ENCODE data around the gene SIGLEC6. TPM values are rescaled to one million over a fixed set of nuclear protein-coding genes. Genes with fewer than 3 reads are reported as not detected.

Gene SIGLEC6
- total RNA-seq, 1 donor from 2014 or later: not detected

DNA sequence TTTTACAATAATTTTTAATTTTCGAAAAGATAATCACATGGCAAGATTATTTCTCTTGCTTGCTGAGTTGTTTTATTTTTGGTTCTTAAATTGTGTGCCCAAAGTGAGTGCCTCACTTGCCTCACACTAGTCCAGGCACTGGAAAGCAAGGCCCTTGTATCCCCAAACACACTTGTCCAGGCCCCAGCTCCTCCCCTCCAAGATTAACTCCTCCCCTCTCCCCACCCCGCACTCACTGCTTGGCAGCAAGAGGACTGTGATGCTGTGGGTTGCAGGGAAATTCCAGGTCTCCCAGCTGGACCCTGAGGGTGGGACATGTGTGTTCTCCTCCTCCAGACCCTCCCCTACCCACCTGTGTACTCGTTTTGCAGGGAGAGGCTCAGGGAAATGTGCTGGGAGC is 33.8 kb downstream of the SIGLEC6 start:
- Mint-ChIP-seq H3K9me3 (ENCODE audit: unreplicated experiment) (no peaks in the 10 kb centered on the region), H3K27me3 (ENCODE audit: unreplicated experiment) (peaks cover 7% of the 10 kb centered on the region), H3K4me1 (ENCODE audit: low read depth, unreplicated experiment) (no peaks in the 10 kb centered on the region), H3K36me3 (ENCODE audit: unreplicated experiment) (peaks cover 6% of the 10 kb centered on the region), H3K27ac (ENCODE audit: unreplicated experiment) (no peak overlapping the region), H3K4me3 (ENCODE audit: unreplicated experiment) (no peak overlapping the region)
- TF ChIP-seq, protein P1, sequence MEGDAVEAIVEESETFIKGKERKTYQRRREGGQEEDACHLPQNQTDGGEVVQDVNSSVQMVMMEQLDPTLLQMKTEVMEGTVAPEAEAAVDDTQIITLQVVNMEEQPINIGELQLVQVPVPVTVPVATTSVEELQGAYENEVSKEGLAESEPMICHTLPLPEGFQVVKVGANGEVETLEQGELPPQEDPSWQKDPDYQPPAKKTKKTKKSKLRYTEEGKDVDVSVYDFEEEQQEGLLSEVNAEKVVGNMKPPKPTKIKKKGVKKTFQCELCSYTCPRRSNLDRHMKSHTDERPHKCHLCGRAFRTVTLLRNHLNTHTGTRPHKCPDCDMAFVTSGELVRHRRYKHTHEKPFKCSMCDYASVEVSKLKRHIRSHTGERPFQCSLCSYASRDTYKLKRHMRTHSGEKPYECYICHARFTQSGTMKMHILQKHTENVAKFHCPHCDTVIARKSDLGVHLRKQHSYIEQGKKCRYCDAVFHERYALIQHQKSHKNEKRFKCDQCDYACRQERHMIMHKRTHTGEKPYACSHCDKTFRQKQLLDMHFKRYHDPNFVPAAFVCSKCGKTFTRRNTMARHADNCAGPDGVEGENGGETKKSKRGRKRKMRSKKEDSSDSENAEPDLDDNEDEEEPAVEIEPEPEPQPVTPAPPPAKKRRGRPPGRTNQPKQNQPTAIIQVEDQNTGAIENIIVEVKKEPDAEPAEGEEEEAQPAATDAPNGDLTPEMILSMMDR (IDR thresholded peaks at IDR 0.05; ENCODE audit: partially characterized antibody, unreplicated experiment): no peak
- DNase-seq: no peak

DNA sequence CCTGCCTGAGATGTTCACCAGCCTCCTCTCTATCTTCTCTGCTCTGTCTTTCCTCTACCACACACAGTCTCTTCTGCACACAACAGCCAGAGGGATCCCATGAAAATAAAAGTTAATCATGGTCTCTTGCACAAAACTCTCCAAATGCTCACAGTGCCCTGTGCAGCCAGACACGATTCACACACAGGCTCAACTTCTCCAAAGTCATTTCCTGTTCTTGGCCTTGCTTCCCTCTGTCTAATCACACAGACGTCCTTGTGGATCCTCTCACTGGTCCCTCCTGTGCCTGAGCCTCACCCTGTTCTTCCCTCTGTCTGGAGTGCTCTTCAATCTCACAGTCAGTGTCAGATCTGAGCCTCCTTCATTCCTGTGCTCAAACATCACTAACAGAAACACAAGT is 37.7 kb downstream of the SIGLEC6 start:
- no peak for DNase-seq
- TF ChIP-seq, protein P1 (IDR thresholded peaks at IDR 0.05; ENCODE audit: partially characterized antibody, unreplicated experiment): no peak
- H3K27ac Mint-ChIP-seq (ENCODE audit: unreplicated experiment): no peak overlapping the region
- H3K4me1 Mint-ChIP-seq (ENCODE audit: low read depth, unreplicated experiment): no peaks in the 10 kb centered on the region
- no peaks in the 10 kb centered on the region for H3K9me3 Mint-ChIP-seq (ENCODE audit: unreplicated experiment)
- peaks cover 6% of the 10 kb centered on the region for H3K27me3 Mint-ChIP-seq (ENCODE audit: unreplicated experiment)
- H3K4me3 Mint-ChIP-seq (ENCODE audit: unreplicated experiment): no peak overlapping the region
- peaks cover 6% of the 10 kb centered on the region for H3K36me3 Mint-ChIP-seq (ENCODE audit: unreplicated experiment)

DNA sequence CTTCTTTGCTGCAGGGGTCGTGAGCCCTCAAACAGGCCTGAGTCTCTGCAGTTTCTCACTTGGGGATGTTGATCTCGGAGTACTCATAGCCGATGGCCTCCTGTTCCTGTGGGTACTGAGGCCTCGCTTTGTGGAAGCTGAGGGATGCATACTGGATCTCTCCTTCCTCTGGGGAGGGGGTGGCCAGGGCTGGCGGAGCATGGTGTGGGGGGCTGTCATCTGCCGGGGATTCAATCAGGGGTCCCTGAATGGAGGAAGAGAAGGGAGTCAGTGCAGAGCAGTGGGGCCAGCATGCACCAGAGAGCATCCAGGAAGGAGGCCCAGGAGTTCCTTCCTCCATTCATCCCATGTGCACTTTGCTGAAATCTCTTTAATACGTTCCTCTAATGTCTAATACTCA is 39.9 kb downstream of the SIGLEC6 start:
- Mint-ChIP-seq H3K4me1 (ENCODE audit: low read depth, unreplicated experiment) (no peaks in the 10 kb centered on the region), H3K27me3 (ENCODE audit: unreplicated experiment) (peaks cover 2% of the 10 kb centered on the region), H3K4me3 (ENCODE audit: unreplicated experiment) (no peak overlapping the region), H3K9me3 (ENCODE audit: unreplicated experiment) (no peaks in the 10 kb centered on the region), H3K36me3 (ENCODE audit: unreplicated experiment) (peaks cover 6% of the 10 kb centered on the region), H3K27ac (ENCODE audit: unreplicated experiment) (no peak overlapping the region)
- DNase-seq: no peak
- TF ChIP-seq, protein P1 (IDR thresholded peaks at IDR 0.05; ENCODE audit: partially characterized antibody, unreplicated experiment): no peak

DNA sequence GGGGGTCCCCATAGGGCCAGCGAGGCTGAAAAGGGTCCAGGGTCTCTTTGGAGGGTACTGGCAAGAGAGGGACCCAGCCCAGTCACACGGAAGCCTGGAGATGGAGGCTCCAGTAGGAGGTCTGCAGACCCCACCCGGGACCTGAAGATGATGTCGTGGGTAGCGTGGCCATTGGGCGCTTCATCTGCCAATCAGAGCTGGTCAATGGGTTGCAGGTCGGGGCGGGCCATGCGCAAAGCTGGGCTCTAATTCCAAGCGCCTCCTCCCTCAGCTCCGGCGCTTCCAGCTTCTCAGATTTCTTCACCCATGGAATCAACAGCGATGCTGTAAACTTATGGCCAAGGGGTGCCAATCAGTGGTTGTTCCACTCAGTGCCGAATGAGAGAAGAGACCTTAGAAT is 40.8 kb downstream of the SIGLEC6 start:
- H3K9me3 Mint-ChIP-seq (ENCODE audit: unreplicated experiment): no peaks in the 10 kb centered on the region
- peaks cover 6% of the 10 kb centered on the region for H3K36me3 Mint-ChIP-seq (ENCODE audit: unreplicated experiment)
- TF ChIP-seq, protein P1 (IDR thresholded peaks at IDR 0.05; ENCODE audit: partially characterized antibody, unreplicated experiment): no peak
- peaks cover 2% of the 10 kb centered on the region for H3K27me3 Mint-ChIP-seq (ENCODE audit: unreplicated experiment)
- no peak for DNase-seq
- H3K27ac Mint-ChIP-seq (ENCODE audit: unreplicated experiment): no peak overlapping the region
- H3K4me1 Mint-ChIP-seq (ENCODE audit: low read depth, unreplicated experiment): no peaks in the 10 kb centered on the region
- no peak overlapping the region for H3K4me3 Mint-ChIP-seq (ENCODE audit: unreplicated experiment)

DNA sequence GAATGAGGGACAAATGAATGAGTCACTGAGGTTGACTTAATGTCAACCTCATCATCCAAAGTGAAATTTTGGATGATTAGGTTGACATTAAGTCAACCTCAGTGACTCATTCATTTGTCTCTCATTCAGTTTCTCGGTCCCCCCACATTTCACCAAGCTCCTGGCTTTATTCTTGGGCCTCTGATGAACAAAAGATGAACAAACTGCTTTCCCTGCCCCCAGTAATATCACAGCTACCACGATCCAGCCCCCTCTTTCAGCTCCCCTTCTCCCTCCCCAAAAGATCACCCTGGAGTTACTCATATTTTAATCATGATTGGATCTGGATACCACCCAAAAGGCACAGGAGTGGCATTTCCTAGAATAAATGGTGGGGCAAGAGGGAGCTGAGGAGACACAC is 42.4 kb downstream of the SIGLEC6 start:
- DNase-seq: no peak
- TF ChIP-seq, protein P1 (IDR thresholded peaks at IDR 0.05; ENCODE audit: partially characterized antibody, unreplicated experiment): no peak
- peaks cover 1% of the 10 kb centered on the region for H3K9me3 Mint-ChIP-seq (ENCODE audit: unreplicated experiment)
- H3K4me1 Mint-ChIP-seq (ENCODE audit: low read depth, unreplicated experiment): no peaks in the 10 kb centered on the region
- no peak overlapping the region for H3K27ac Mint-ChIP-seq (ENCODE audit: unreplicated experiment)
- H3K27me3 Mint-ChIP-seq (ENCODE audit: unreplicated experiment): peaks cover 2% of the 10 kb centered on the region
- H3K36me3 Mint-ChIP-seq (ENCODE audit: unreplicated experiment): peaks cover 6% of the 10 kb centered on the region
- H3K4me3 Mint-ChIP-seq (ENCODE audit: unreplicated experiment): no peak overlapping the region

Measured in glutamatergic neuron (in vitro differentiated cells).